HG02571 (cell line): ENCODE measurements around the gene GPR155.

Experiments used
- ATAC-seq: cut with Tn5 transposase; IDR thresholded peaks from one replicate; pipeline ENCODE4 v1.9.1; 2021; ENCODE audit warnings: mild to moderate bottlenecking, moderate library complexity; ENCODE audit not compliant: unreplicated experiment

Gene GPR155

DNA sequence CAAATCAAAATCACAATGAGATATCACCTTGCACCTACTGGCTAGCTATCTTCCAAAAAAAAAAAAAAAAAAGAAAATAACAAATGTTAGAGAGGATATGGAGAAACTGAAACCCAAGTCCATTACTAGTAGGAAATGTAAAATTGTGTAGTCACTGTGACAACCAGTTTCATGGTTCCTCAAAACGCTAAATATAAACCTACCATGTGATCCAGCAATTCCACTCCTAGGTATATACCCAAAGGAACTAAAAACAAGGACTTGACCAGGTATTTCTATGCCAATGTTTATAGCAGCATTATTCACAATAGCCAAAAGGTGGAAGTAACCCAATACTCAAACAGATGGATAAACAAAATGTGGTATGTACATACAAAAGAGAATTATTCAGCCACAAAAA, 103.0 kb downstream of the GPR155 start:
- ATAC-seq, result no peak
